ENCODE results near the gene FAM149A. TPM values are rescaled to one million over a fixed set of nuclear protein-coding genes. Genes with fewer than 3 reads are reported as not detected.

FAM149A gene
- total RNA-seq, 1 experiment from 2014 or later = 14.6 TPM

- TF ChIP-seq KAT7 (CRISPR knock-in tag; IDR thresholded peaks at IDR 0.05; ENCODE audit: borderline replicate concordance) (no peak), IRF1 (CRISPR knock-in tag; IDR thresholded peaks at IDR 0.05) (no peak), FOXJ3 (CRISPR knock-in tag; IDR thresholded peaks at IDR 0.05; ENCODE audit: borderline replicate concordance) (no peak), TEAD1 (CRISPR knock-in tag; IDR thresholded peaks at IDR 0.05) (no peak), SP1 (CRISPR knock-in tag; conservative IDR thresholded peaks at IDR 0.05) (no peak), E2F5 (CRISPR knock-in tag; IDR thresholded peaks at IDR 0.05) (no peak), ELF4 (CRISPR knock-in tag; IDR thresholded peaks at IDR 0.05; ENCODE audit: low read depth) (no peak), ZNF263 (CRISPR knock-in tag; IDR thresholded peaks at IDR 0.05; ENCODE audit: low read depth) (no peak)
These were observed 113.3 kb downstream of the FAM149A start (continued) for GRCh38 chr4:186217733-186218293.

GRCh38 chr4:186221624-186222023 lies 117.1 kb downstream of the FAM149A start:
- H3K27me3 Mint-ChIP-seq (ENCODE audit: low read depth) = peaks cover 15% of the 10 kb centered on the region
- DNase-seq (ENCODE audit: low spot score) (no peak), ATAC-seq (no peak)
- H3K27ac Mint-ChIP-seq = no peak overlapping the region
- ChIA-PET CTCF (no interaction called here), POLR2A (no interaction called here)
- peaks cover 16% of the 10 kb centered on the region for H3K4me1 Mint-ChIP-seq
- H3K9me3 Mint-ChIP-seq = peaks cover 48% of the 10 kb centered on the region
- peaks cover 47% of the 10 kb centered on the region for H3K36me3 Mint-ChIP-seq
- no peak for TF ChIP-seq MYBL2 (CRISPR knock-in tag; IDR thresholded peaks at IDR 0.05)
- no peak for TF ChIP-seq RORB (CRISPR knock-in tag; IDR thresholded peaks at IDR 0.05)
- TF ChIP-seq MAX (CRISPR knock-in tag; IDR thresholded peaks at IDR 0.05) = no peak
- TF ChIP-seq ZSCAN18 (CRISPR knock-in tag; IDR thresholded peaks at IDR 0.05) = no peak
- no peak for TF ChIP-seq CREB1 (CRISPR knock-in tag; IDR thresholded peaks at IDR 0.05)
- no peak for TF ChIP-seq ZNF512 (CRISPR knock-in tag; IDR thresholded peaks at IDR 0.05; ENCODE audit: borderline replicate concordance)
- no peak for TF ChIP-seq JAZF1 (CRISPR knock-in tag; IDR thresholded peaks at IDR 0.05)
- no peak for TF ChIP-seq ATF3 (CRISPR knock-in tag; conservative IDR thresholded peaks at IDR 0.05)
- no peak for TF ChIP-seq ZNF317 (CRISPR knock-in tag; IDR thresholded peaks at IDR 0.05; ENCODE audit: borderline replicate concordance, low read depth)
- no peak for TF ChIP-seq NFATC4 (CRISPR knock-in tag; IDR thresholded peaks at IDR 0.05)
- H3K4me3 Mint-ChIP-seq = no peak overlapping the region

Other genes starting within 250 kb of the FAM149A start
- gene TLR3, start 35.5 kb upstream of the FAM149A start, total RNA-seq (2021) = 1.4 to 1.8 TPM (median 1.5 TPM) in 3 replicates
- 2.0 to 3.1 TPM (median 2.2 TPM) in 3 replicates for gene CYP4V2, start 86.9 kb downstream of the FAM149A start, total RNA-seq (2021)
- 9.8 to 10.1 TPM (median 10.1 TPM) in 3 replicates for gene KLKB1, start 122.8 kb downstream of the FAM149A start, total RNA-seq (2021)
- 1.6 to 1.9 TPM (median 1.6 TPM) in 3 replicates for gene F11, start 161.5 kb downstream of the FAM149A start, total RNA-seq (2021)

Data from WTC11 (cell line).